GM12891 (cell line): Measurements from ENCODE around the gene ZNF771.

Experiments
- POLR2A ChIP-seq: IDR thresholded peaks from 2 replicates; pipeline ENCODE4 v1.6.1; 2011; ENCODE audit warnings: low read depth, low read length, control low read depth
- POLR2AphosphoS5 ChIP-seq: IDR thresholded peaks from 2 replicates; pipeline ENCODE4 v1.6.1; 2011; ENCODE audit warnings: low read depth, low read length, control low read depth
- POU2F2 ChIP-seq: IDR thresholded peaks from 2 replicates; pipeline ENCODE4 v1.6.1; 2011; ENCODE audit warnings: low read depth, mild to moderate bottlenecking, control low read depth, low read length, moderate library complexity
- SPI1 ChIP-seq: IDR thresholded peaks from 2 replicates; pipeline ENCODE4 v1.6.1; 2011; ENCODE audit warnings: low read depth, low read length, control low read depth
- TAF1 ChIP-seq: IDR thresholded peaks from 2 replicates; pipeline ENCODE4 v1.6.1; 2011; ENCODE audit warnings: low read depth, low read length, control low read depth

GRCh38 chr16:30395992-30396585, 11.3 kb upstream of the ZNF771 start:
- TF ChIP-seq POLR2AphosphoS5: no peak
- no peak for TF ChIP-seq TAF1
- no peak for TF ChIP-seq SPI1
- no peak for TF ChIP-seq POLR2A
- TF ChIP-seq POU2F2: no peak
